ENCODE data around the gene SPEF2. TPM values are rescaled to one million over a fixed set of nuclear protein-coding genes. Genes with fewer than 3 reads are reported as not detected.

The SPEF2 gene
- total RNA-seq, 1 donor from 2014 or later: 5.8 TPM

DNA sequence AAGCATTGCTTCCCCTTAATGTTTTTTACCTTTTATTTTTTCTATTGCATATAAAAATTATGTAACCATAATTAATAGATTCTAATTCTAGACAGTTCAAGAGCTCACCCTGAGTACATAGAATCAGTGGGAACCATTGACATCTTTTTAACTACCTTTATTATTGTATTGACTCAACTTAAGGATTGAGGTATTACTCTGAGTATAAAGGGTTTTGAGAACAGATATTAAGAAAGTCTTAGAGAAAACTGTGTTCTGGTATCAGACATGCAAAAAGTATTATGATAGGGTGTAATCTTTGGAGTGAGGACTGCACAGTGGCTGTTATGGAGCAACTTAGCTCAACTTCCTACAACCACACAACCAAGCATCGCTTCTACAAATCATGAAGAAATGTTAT is 8.9 kb downstream of the SPEF2 start:
- no peak overlapping the region for H3K4me3 Mint-ChIP-seq
- intact Hi-C loops (cut with micrococcal nuclease): no loop called here
- no peak overlapping the region for H3K27ac Mint-ChIP-seq
- peaks cover 21% of the 10 kb centered on the region for H3K36me3 Mint-ChIP-seq (ENCODE audit: low read depth)
- H3K27me3 Mint-ChIP-seq: no peaks in the 10 kb centered on the region
- peaks cover 10% of the 10 kb centered on the region for H3K9me3 Mint-ChIP-seq
- H3K4me1 Mint-ChIP-seq: peaks cover 17% of the 10 kb centered on the region
- no peak for DNase-seq

DNA sequence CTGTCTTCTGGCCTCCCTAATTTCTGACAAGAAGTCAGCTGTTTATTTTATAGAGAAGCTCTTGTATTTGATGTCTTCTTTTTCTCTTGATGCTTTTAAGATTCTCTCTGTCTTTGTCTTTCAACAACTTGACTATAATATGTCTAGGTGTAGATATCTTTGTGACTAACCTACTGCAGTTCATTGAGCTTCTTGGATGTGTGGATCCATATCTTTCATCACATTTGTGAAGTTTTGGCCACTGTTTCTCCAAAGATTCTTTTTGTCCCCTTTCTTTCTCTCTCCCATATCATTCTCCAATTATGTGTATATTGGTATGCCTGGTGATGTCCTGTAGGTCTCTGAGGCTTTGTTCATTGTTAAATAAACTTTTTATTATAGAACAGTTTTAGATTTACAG is 16.7 kb downstream of the SPEF2 start:
- no peak overlapping the region for H3K27ac Mint-ChIP-seq
- H3K36me3 Mint-ChIP-seq (ENCODE audit: low read depth): peaks cover 46% of the 10 kb centered on the region
- H3K4me3 Mint-ChIP-seq: no peak overlapping the region
- peaks cover 28% of the 10 kb centered on the region for H3K9me3 Mint-ChIP-seq
- intact Hi-C loops (cut with micrococcal nuclease): no loop called here
- no peaks in the 10 kb centered on the region for H3K4me1 Mint-ChIP-seq
- H3K27me3 Mint-ChIP-seq: no peaks in the 10 kb centered on the region
- no peak for DNase-seq

DNA sequence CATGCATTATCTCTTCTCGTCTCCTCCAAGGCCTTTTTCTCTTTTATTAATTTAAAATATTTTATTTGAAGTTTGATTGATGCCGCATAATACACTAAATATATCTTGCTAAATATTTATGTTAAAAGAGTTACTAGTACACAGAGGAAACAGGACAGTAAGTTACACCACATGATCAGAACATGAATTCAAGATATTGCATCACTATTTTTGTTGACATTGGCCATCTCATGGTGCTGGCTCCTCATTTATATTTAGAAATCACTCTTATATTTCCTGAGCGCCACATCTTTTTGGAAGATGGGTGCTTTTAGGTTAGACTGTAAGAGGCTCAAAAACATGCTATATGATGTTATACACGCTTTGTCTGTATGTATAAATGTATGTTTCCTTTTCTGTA is 23.0 kb downstream of the SPEF2 start:
- Mint-ChIP-seq H3K27me3 (no peaks in the 10 kb centered on the region), H3K9me3 (peaks cover 8% of the 10 kb centered on the region), H3K4me3 (no peak overlapping the region), H3K4me1 (no peaks in the 10 kb centered on the region), H3K27ac (no peak overlapping the region), H3K36me3 (ENCODE audit: low read depth) (peaks cover 21% of the 10 kb centered on the region)
- intact Hi-C loops (cut with micrococcal nuclease): no loop called here
- DNase-seq: no peak

DNA sequence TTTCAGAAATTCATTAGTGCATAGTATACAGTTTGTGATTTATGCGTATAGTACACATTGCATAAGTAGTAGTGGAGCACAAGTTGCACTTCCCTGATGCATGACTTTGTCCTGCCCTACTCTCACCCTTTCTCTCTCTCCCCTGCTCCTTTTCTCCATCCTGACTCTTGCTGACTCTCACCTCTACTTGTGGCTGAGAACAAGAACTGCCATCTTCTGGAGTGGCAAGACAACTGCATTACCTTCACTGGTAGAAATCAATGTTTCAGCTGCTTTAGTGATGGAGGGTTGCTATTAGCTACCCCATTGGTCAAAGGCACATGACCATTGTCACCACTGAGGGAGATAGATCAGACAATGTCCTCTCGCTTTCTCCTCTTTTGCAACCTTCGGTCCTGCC is 26.9 kb downstream of the SPEF2 start:
- no peak for DNase-seq
- no peaks in the 10 kb centered on the region for H3K27me3 Mint-ChIP-seq
- intact Hi-C loops (cut with micrococcal nuclease): no loop called here
- H3K27ac Mint-ChIP-seq: no peak overlapping the region
- no peaks in the 10 kb centered on the region for H3K4me1 Mint-ChIP-seq
- H3K4me3 Mint-ChIP-seq: no peak overlapping the region
- H3K9me3 Mint-ChIP-seq: no peaks in the 10 kb centered on the region
- H3K36me3 Mint-ChIP-seq (ENCODE audit: low read depth): peaks cover 15% of the 10 kb centered on the region

DNA sequence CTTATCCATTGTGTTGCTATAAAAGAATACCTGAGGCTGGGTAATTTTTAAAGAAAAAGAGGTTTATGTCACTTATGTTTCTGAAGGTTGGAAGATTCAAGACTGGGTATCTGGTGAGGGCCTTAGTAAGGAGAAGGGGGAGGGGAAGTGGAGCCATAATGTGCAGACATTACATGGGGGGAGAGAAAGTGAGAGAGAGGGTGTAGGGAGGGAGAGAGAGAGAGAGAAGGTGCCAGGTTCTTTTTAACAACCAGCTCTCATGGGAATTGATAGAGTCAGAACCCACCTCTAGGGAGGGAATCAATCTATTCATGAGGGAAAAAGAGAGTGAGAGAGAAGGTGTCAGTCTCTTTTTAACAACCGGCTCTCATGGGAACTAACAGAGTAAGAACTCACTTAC is 29.5 kb downstream of the SPEF2 start:
- H3K27me3 Mint-ChIP-seq: no peaks in the 10 kb centered on the region
- peak overlapping the region; percentile 2 for H3K27ac Mint-ChIP-seq
- peaks cover 2% of the 10 kb centered on the region for H3K4me1 Mint-ChIP-seq
- no peak for DNase-seq
- H3K4me3 Mint-ChIP-seq: no peak overlapping the region
- H3K9me3 Mint-ChIP-seq: no peaks in the 10 kb centered on the region
- intact Hi-C loops (cut with micrococcal nuclease): no loop called here
- H3K36me3 Mint-ChIP-seq (ENCODE audit: low read depth): peaks cover 10% of the 10 kb centered on the region

DNA sequence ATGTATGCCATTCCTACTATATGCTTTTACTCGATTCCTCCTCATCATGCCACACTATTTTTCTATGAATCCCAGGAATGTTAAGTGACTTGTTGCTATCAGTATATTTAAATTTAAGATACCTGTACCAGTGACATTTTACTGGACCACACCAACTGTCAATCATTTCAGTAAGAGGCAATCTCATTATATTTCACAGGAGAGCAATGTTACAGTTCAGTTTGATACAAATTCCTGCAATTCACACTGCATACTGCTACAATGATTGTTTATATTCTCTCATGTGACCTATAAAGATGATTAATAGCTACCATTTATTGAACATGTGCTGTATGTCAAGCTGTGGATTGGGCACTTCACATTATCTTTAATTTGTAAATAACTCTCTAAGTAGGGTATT is 30.0 kb downstream of the SPEF2 start:
- no peaks in the 10 kb centered on the region for H3K9me3 Mint-ChIP-seq
- intact Hi-C loops (cut with micrococcal nuclease): no loop called here

DNA sequence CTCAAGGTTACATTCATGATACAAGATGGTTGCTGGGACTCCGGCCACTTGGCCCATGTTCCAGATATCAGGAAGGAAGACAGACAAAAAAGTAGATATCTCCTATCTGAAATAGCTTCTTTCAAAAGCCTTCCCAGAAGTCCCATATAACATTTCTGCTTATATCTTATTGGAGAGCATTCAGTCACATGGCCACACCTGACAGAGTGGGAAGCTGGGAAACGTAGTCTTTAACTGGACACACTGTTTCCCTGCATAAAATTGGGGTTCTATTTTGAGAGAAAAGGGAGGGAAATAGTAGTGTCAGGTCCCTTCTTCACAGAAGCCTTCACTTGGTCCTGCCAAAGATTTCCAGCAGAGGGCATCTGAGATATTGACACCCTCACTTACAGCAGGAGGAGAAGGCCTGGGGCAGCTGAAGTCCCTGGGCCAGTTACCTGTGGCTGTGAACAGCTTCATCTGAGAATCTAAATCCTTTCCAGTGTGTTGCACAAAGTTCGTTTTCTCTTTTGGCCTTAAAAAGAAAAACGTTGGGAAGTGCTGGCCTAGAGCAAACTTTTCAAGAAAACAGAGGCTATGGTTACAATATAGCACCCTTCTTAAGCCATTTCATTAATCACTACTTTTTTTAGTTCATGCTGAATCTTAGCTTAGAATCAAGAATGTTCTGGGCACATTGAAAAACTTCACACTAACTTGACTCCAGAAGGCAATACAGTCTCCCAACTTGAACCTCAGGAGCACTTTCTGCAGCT is 33.5 kb downstream of the SPEF2 start:
- H3K27ac Mint-ChIP-seq: no peak overlapping the region
- no peaks in the 10 kb centered on the region for H3K27me3 Mint-ChIP-seq
- H3K36me3 Mint-ChIP-seq (ENCODE audit: low read depth): peaks cover 8% of the 10 kb centered on the region
- H3K4me1 Mint-ChIP-seq: peaks cover 2% of the 10 kb centered on the region
- no peak overlapping the region for H3K4me3 Mint-ChIP-seq
- H3K9me3 Mint-ChIP-seq: no peaks in the 10 kb centered on the region
- intact Hi-C loops (cut with micrococcal nuclease): loop anchor here (1.0 to 2.0 kb wide), 5 partner anchors 20 to 562 kb away; no protein-coding TSS in a partner anchor
- DNase-seq: peak; percentile 90

More for the DNA sequence above, 30.0 kb downstream of the SPEF2 start:
- Mint-ChIP-seq H3K27ac (no peak overlapping the region), H3K36me3 (ENCODE audit: low read depth) (peaks cover 8% of the 10 kb centered on the region), H3K27me3 (no peaks in the 10 kb centered on the region), H3K4me3 (no peak overlapping the region), H3K4me1 (peaks cover 2% of the 10 kb centered on the region)
- DNase-seq: no peak

DNA sequence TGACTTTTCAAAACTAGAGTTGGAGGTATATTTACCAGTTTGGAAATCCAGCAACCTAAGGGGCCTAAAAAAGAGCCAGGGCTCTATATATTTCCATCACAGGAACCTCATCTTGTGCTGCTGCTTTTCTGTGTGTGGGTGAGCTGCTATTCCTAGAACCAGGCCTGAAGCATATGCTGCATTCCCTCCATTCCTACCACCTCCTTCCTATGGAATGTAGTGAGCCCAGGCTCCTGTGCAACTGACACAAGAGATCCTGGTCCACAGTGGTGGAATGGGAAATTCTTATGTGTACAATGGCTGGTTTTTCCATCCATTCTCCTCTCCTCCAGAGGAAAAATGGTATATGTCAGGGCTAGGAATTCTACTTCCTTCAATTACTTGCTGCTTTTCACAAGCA is 39.1 kb downstream of the SPEF2 start:
- Mint-ChIP-seq H3K9me3 (no peaks in the 10 kb centered on the region), H3K27ac (no peak overlapping the region), H3K36me3 (ENCODE audit: low read depth) (peaks cover 4% of the 10 kb centered on the region), H3K27me3 (no peaks in the 10 kb centered on the region), H3K4me1 (peaks cover 6% of the 10 kb centered on the region), H3K4me3 (no peak overlapping the region)
- intact Hi-C loops (cut with micrococcal nuclease): no loop called here
- DNase-seq: no peak

DNA sequence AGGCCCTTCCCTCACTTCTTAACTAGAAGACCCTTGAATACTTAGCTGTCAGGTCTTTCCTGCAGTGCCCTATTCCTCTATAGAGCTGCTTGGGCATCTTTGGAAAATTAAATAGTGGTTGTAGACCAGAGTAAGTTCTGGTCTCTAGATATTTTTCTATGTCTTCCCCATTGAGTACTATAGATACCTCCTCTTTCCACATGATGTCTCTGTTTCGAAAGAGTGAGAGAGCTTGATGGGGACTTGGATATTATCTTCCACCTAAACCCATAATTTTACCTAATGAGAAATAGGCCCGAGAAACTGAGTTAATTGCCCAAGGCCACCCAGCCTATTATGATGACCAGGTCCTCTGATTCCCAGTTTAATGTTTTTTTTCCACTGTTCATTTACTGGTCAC is 40.2 kb downstream of the SPEF2 start:
- Mint-ChIP-seq H3K36me3 (ENCODE audit: low read depth) (peaks cover 15% of the 10 kb centered on the region), H3K4me3 (no peak overlapping the region), H3K4me1 (peaks cover 6% of the 10 kb centered on the region), H3K9me3 (peaks cover 9% of the 10 kb centered on the region), H3K27ac (no peak overlapping the region), H3K27me3 (no peaks in the 10 kb centered on the region)
- intact Hi-C loops (cut with micrococcal nuclease): no loop called here
- DNase-seq: no peak

DNA sequence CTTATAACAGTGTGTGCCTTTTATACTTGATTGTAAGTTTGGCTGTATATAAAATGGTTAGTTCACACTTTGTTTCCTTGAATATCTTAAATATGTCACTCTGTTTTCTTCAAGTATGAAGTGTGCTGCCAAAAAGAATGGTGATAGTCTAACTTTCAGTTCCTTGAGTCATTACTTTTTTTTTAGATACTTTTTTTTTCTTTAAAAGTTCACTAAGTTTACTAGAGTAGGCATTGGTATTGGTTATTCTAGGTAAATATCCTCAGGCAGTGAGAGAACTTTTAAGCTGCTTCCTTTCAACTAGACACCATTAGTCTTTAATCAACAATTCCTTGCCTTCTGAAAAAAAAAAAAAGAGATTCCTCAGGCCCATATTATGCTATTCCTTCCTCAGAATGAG is 41.9 kb downstream of the SPEF2 start:
- Mint-ChIP-seq H3K9me3 (peaks cover 20% of the 10 kb centered on the region), H3K4me3 (no peak overlapping the region), H3K27ac (no peak overlapping the region), H3K4me1 (peaks cover 11% of the 10 kb centered on the region), H3K27me3 (no peaks in the 10 kb centered on the region), H3K36me3 (ENCODE audit: low read depth) (peaks cover 20% of the 10 kb centered on the region)
- no peak for DNase-seq
- intact Hi-C loops (cut with micrococcal nuclease): no loop called here

DNA sequence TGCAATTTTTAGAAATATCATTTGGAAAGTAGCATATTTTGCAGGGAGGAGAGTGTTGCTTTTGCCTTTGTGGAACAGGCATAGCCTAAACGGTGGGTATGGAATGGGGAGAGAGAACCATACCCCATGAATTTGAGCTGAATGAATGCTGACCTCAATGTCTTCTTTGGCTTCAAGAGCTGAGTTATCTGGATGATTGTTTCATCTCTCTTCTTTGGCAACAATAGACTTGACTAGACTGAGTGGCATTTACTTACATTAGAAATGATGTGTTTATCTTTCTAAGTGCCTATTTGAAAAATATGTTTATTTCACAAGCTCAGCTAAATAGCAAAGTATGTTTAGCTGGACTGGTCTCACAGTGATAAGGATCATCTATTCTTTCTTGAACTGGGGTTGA is 42.8 kb downstream of the SPEF2 start:
- Mint-ChIP-seq H3K9me3 (peaks cover 23% of the 10 kb centered on the region), H3K27me3 (no peaks in the 10 kb centered on the region), H3K4me3 (no peak overlapping the region), H3K27ac (no peak overlapping the region), H3K36me3 (ENCODE audit: low read depth) (peaks cover 20% of the 10 kb centered on the region), H3K4me1 (peaks cover 16% of the 10 kb centered on the region)
- DNase-seq: no peak
- intact Hi-C loops (cut with micrococcal nuclease): no loop called here

DNA sequence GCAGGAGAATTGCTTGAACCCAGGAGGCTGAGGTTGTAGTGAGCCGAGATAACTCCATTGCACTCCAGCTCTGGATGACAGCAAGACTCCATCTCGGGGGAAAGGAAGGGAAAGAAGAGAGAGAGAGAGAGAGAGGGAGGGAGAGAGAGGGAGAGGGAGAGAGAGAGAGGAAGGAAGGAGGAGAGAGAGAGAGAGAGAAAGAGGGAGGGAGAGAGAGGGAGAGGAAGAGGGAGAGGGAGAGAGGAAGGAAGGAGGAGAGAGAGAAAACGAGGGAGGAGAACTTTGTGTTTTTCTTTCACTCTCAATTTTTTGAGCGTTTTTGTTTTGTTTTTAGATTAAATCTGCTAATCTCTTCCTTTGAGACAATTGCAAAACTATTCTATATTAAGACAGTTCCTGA is 46.9 kb downstream of the SPEF2 start:
- H3K4me1 Mint-ChIP-seq: peaks cover 22% of the 10 kb centered on the region
- intact Hi-C loops (cut with micrococcal nuclease): no loop called here
- peaks cover 24% of the 10 kb centered on the region for H3K36me3 Mint-ChIP-seq (ENCODE audit: low read depth)

DNA sequence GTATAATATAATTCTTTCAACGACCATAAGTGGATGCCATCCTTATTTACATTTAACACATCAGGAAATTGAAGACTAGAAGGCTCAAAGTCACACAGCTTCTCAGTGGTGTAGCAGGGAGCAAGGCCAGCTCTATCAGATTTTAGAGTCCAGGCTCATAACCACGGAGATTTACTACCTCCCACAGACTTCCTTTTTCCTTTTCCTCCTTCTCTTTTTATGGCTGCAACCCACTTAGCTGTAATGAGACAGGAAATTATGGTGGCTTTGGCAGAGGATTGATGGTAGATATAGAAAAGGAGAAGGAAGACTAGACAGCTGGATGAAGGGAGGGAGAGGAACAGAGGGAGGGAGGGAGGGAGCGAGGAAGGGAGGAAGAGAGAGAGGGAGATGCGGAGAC is 47.4 kb downstream of the SPEF2 start:
- no peak for DNase-seq
- peaks cover 29% of the 10 kb centered on the region for H3K9me3 Mint-ChIP-seq
- intact Hi-C loops (cut with micrococcal nuclease): no loop called here
- no peak overlapping the region for H3K4me3 Mint-ChIP-seq
- no peaks in the 10 kb centered on the region for H3K27me3 Mint-ChIP-seq
- H3K27ac Mint-ChIP-seq: no peak overlapping the region
- peaks cover 24% of the 10 kb centered on the region for H3K36me3 Mint-ChIP-seq (ENCODE audit: low read depth)
- H3K4me1 Mint-ChIP-seq: peaks cover 23% of the 10 kb centered on the region

More for the DNA sequence above, 46.9 kb downstream of the SPEF2 start:
- no peak for DNase-seq
- no peaks in the 10 kb centered on the region for H3K27me3 Mint-ChIP-seq
- no peak overlapping the region for H3K27ac Mint-ChIP-seq
- peak overlapping the region; percentile 39 for H3K4me3 Mint-ChIP-seq
- peaks cover 29% of the 10 kb centered on the region for H3K9me3 Mint-ChIP-seq

DNA sequence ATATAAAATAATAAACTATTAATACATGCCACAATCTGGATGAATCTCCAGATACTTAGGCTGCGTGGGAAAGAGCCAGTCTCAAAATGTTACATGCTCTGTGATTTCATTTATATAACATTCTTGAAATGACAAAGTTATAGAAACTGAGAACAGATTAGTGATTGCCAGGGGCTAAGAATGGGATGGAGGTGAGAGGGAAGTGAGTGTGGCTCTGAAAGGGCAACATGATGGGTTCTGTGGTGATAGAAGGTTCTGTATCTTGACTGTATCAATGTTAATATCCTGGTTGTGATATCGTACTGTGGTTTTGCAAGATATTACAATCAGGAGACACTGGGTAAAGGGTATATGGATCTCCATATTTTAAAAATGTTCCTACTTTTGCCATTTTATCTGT is 50.7 kb downstream of the SPEF2 start:
- H3K4me3 Mint-ChIP-seq: no peak overlapping the region
- intact Hi-C loops (cut with micrococcal nuclease): no loop called here
- H3K36me3 Mint-ChIP-seq (ENCODE audit: low read depth): peaks cover 10% of the 10 kb centered on the region
- no peak overlapping the region for H3K27ac Mint-ChIP-seq
- no peak for DNase-seq
- H3K9me3 Mint-ChIP-seq: peaks cover 17% of the 10 kb centered on the region
- no peaks in the 10 kb centered on the region for H3K27me3 Mint-ChIP-seq
- H3K4me1 Mint-ChIP-seq: peaks cover 46% of the 10 kb centered on the region

DNA sequence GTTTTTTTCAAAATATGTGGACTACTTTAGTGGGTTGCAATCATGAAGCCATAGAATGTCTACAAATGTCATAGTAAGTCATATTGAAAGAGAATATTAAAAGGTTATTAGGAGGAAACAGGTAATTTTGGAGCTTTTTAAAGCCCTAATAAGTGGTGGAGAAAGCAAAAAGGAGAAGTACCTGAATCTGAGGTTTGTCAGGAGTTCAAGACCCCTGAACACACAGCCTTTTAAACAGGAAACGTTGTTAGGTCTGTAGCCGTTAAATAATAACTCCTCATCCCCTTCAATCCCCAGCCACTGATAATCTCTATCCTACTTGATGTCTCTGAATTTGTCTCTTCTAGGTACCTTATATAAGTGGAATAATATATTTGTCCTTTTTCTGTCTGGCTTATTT is 51.1 kb downstream of the SPEF2 start:
- intact Hi-C loops (cut with micrococcal nuclease): no loop called here
- no peaks in the 10 kb centered on the region for H3K27me3 Mint-ChIP-seq
- DNase-seq: no peak
- H3K4me1 Mint-ChIP-seq: peaks cover 51% of the 10 kb centered on the region
- no peak overlapping the region for H3K4me3 Mint-ChIP-seq
- no peak overlapping the region for H3K27ac Mint-ChIP-seq
- peaks cover 8% of the 10 kb centered on the region for H3K36me3 Mint-ChIP-seq (ENCODE audit: low read depth)
- peaks cover 12% of the 10 kb centered on the region for H3K9me3 Mint-ChIP-seq
